ENCODE measurements around the gene PTPRM. TPM values are rescaled to one million over a fixed set of nuclear protein-coding genes. Genes with fewer than 3 reads are reported as not detected.

The PTPRM gene
- total RNA-seq, 1 donor from 2014 or later = 5.3 TPM

DNA sequence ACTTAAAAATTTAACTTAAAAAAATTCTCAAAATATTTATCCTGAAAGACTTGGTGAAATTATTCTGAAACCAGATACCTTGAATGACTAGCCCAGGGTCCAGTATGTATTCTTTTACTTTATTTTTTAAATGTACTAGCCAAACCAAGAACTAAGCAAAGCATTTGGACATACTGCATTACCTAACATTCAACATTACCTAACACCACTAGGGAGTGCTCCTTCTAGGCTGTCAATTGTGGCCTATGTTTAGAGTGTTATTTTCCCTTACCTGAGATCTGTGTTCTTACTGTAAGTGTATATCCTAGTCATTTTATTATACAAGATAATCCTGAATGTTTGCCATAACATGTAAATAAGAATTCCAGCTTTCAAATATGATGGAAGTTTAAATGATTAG is 496.6 kb downstream of the PTPRM start:
- ATAC-seq = peak; percentile 68

DNA sequence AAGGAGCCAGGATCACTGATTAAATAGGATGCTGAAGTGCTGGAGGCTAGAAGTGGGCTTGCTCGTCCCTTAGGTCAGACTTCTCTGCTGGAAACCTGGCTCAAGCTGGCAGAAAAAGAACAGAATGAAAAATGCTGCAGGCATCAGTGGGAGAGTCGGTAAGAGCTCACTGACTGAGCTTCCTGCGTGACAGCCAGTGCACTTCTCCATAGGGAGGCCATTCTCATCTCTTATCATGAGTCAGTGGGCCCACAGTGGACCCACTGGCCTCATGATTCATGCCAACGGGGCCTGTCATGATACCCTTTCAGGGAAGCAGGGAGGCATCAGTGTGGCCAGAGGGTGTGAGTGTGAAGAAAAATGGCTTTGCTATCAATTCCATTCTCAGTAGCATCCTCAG is 498.2 kb downstream of the PTPRM start:
- ATAC-seq = no peak

- no peak for ATAC-seq
These were observed 498.7 kb downstream of the PTPRM start for GRCh38 chr18:8065773-8066172.

DNA sequence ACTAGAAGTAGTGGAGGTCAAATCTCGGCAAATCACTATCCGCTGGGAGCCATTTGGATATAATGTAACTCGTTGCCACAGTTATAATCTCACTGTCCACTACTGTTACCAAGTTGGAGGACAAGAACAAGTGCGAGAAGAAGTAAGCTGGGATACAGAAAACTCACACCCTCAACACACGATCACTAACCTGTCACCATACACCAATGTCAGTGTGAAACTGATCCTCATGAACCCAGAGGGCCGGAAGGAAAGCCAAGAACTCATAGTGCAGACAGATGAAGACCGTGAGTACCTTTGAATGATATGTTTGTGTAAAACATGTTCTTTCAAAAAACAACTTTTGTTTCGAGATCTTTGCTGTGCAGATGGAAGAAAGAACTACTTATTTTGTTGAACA is 502.6 kb downstream of the PTPRM start:
- ATAC-seq = no peak

- ATAC-seq = no peak
These were observed 506.1 kb downstream of the PTPRM start for GRCh38 chr18:8073167-8073566.

DNA sequence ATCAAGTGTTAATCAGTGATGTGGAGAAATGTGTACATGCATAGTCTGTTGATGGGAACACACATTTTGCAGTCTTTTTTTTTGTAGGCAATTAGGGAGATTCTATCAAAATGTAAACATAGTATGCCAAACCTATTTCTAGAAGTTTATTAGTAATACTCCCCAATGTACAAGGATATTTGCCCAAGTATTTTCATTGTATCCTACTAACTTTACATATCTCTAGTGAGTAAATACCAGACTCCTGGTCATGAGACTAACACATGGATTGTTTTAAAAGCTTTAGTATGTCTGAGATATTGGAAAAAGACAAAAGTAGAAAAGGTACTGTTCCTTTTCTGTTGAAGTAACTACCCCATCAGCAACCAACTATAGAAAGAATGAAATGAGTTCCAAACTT is 513.0 kb downstream of the PTPRM start:
- ATAC-seq = no peak

DNA sequence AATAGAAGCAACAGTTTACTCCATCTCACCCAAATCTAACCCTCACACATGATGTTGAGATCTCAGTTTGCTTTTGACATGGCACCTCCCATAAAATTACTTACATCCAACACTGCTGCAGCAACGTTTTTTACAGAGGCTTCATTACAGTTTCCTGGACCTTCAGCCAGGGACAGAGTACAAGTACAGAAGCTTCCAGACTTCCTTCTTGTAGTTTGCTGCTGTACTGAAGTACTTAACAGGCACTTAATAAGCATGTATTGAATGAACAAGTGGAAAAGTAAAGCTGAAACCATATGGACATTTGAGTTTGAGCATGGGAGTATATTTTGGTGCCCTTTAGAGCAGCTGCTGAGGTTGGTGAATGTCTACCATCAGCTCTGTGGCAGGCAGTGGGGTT is 514.2 kb downstream of the PTPRM start:
- ATAC-seq = no peak

DNA sequence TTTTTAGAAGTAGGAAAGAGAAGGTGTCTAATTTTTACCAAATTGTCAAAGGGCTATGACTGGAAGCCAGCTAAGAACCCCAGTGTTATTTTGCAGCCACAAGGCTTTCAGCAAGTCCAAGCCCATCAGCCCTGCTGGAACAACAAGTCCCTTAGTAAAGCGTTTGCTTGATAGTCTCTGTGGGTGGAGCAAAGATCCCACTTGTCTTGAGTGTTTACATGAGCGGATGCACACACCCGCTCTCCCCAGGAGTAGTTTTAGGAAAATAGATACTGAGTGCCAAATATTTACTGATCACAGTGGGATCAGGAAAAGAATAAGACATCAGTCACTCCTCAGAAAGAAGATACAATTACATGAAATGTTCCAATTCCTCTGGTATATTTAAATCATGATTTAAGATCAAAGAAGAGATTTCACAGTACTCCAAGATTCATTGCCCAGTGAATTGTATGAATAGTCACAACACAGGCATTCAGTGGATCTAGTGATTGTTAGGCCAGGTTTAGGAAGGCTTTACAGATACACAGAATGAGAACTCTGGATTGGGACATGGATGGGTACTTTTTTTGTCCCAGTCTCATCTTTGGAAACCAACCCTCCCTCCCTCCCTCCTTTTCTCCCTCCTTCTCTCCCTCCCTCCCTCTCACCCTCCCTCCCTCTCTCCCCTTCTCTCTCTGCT is 514.9 kb downstream of the PTPRM start:
- no peak for ATAC-seq

GRCh38 chr18:8084160-8084559 is 517.0 kb downstream of the PTPRM start:
- peak; percentile 45 for ATAC-seq

DNA sequence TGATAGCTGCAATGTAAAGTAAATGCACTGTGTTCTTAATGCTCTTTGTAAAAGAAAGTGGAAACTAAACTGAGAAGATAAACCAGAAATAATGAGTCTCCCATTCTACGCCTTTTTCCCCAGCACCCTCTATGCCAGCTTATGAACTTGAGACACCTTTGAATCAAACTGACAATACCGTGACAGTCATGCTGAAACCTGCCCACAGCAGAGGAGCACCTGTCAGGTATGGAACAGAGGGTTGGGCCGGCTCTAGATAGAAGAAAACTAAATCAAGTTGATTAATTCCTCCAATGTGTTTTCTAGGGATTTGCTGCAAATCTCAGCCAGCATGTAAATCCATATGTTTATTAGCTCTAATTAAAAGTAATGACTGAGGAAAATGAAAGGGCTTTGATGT is 521.5 kb downstream of the PTPRM start:
- ATAC-seq = peak; percentile 60

GRCh38 chr18:8091035-8091434 is 523.9 kb downstream of the PTPRM start:
- no peak for ATAC-seq

DNA sequence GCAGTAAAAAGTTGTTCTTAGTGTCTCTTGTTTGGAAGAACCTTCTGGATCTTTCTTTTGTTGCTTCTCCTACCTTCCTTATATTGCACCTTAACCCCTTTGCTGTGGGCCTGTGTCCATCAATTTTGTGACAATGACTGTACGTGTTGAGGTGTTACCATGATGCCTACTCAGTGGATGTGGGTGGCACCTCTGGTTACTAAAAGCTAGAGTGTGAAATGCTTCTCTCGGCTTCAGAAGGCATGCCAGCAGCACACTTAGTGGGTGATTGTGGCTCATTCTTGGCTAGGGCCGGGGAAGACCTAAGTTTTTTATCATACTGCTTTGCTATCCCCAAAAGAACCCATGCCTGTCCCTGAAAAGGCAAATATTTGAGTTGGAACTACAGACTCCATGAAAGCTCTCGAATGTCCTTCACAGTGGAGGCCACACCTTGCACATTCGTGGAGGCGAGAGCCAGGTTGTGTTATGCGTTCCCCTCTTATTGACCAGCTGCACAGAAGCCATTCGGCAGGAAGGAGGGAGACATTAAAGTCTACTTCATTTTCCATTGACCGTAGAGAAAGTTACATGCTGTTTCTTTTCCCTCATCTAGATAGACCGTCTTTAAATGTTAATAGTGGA is 528.9 kb downstream of the PTPRM start:
- no peak for ATAC-seq

- no peak for ATAC-seq
These were observed 530.3 kb downstream of the PTPRM start for GRCh38 chr18:8097399-8097798.

DNA sequence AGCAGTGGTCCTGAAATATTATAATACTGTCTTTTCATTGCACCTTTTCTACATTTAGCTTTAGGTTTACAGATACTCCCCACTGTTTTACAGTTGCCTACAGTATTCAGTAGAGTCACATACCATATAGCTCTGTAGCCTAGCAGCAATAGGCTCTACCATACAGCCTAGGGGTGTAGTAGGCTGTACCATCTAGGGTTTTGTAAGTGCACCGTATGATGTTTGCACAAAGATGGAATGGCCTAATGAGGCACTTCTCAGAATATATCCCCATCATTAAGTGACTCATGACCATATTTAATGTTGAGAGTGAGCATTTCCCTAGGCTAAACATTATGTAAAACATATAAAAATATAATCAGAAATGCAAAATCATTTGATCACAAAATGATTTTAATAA is 530.8 kb downstream of the PTPRM start:
- ATAC-seq = no peak

DNA sequence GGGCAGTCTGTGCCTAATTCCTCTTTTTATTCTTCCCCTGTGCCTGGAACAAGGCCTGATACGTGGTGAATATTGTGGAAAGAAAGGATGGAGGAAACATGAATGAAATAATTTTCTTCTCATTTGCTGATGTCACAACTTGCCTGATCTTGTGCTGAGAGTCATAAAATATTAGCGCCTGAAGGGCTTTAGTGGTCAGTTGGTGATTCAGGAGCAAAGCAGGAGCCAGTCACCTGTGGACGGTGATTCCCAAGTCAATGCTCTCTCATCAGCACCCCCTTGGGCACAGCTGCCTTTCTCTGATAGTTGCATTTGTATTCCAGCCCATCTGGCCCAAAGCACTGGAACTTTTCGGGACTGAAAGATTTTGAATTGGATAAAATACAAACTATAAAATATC is 539.5 kb downstream of the PTPRM start:
- ATAC-seq = no peak

DNA sequence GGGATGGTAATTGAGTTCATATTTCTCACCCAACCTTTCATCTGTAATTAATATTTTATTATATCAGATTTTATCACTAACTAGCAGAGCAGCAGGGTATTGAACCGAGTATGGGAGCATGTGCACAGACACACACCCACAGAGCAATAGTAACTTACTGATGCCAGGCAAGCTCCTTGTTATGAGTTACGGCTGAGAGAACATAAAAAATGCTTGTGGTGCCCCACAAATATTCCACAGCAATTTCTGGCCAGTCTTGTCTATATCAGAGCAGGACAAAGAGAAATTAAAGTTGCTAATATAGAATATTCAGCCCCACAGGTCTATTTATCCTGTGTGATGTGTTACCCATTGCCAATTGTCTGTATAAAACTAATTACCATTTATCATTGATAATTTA is 540.3 kb downstream of the PTPRM start:
- no peak for ATAC-seq

GRCh38 chr18:8114480-8114879 is 547.4 kb downstream of the PTPRM start:
- no peak for ATAC-seq

GRCh38 chr18:8116341-8117005 is 549.4 kb downstream of the PTPRM start:
- ATAC-seq = no peak

DNA sequence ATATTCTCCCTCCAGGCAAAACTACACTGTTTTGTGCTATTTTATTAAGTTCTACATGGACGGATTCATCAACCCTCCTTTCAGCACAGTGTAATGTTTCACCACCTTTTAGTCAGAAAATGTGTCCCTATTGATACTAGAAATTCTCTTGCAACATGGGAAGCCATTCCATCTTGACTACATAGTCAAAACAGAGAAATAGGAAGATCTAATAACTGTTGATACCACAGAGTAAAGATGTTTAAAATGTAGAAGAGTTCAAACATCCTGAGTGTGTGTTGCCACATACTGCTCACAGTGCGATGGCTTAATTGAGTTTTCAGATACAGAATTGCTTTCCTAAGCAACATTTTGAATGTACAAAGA is 549.9 kb downstream of the PTPRM start:
- no peak for ATAC-seq

GRCh38 chr18:8121101-8121500 is 554.0 kb downstream of the PTPRM start:
- ATAC-seq = no peak

DNA sequence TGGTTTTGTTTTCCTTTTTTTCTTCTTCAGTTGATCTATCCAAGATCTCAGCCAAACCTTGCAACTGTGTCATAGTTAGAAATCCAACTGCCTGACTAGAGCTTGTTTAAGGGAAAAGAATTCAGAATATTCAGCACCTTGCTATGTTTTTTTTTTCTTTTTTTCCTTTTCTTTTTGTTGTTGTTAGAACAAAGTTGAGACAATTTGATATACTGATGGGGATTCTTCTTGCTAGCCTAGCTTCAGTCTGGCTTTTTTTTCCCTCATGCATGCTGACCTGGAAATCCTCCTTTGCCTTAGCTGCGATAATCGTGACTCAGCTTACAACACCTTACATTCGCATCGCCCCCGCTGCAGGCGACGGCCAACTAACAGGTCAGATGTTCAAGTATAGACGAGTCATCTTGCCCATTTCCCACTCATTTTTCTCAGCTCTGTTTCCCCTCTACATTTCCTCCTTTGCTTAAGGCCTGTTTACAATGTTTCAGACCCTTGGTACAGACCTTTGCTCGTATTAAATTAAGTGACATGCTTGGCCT is 554.9 kb downstream of the PTPRM start:
- no peak for ATAC-seq

GRCh38 chr18:8124232-8125146 is 557.4 kb downstream of the PTPRM start:
- no peak for ATAC-seq

GRCh38 chr18:8130096-8130495 is 563.0 kb downstream of the PTPRM start:
- ATAC-seq = no peak

Data from esophagus mucosa (tissue), 1 donor.